Kidney (tissue), 14 donors: ENCODE measurements around the gene RIPK1. TPM values are rescaled to one million over a fixed set of nuclear protein-coding genes. Genes with fewer than 3 reads are reported as not detected.

ENCODE experiments used
- DNase-seq, 5 donors: peaks; one replicate each; pipeline ENCODE4 v3.0.0-alpha.2; 2013 to 2020
- FAIRE-seq: peaks from 2 replicates; lab custom pipeline; 2012; peaks lifted over from hg19 to GRCh38; lab: Jason Lieb, UNC
- H3K27ac ChIP-seq, 2 donors: one replicate each; pipeline ENCODE4 v1.7.0; 2013; ENCODE audit warnings: low read depth in 2 of 2, low read length in 2 of 2, inconsistent platforms in 1 of 2
- H3K27me3 ChIP-seq: one replicate; pipeline ENCODE4 v1.7.1; 2013; ENCODE audit warnings: low read length, inconsistent platforms; ENCODE audit not compliant: control insufficient read depth, insufficient read depth
- H3K36me3 ChIP-seq, 3 donors: one replicate each; pipeline versions ENCODE4 v1.7.0 to v1.7.1; 2013; ENCODE audit warnings: low read length in 3 of 3, control low read depth in 1 of 3, inconsistent platforms in 1 of 3; ENCODE audit not compliant: insufficient read depth in 3 of 3, control insufficient read depth in 2 of 3
- H3K4me1 ChIP-seq, 3 donors: one replicate each; pipeline versions ENCODE4 v1.7.0 to v1.7.1; 2013; ENCODE audit warnings: low read length in 3 of 3, inconsistent platforms in 1 of 3, low read depth in 1 of 3; ENCODE audit not compliant: control insufficient read depth in 2 of 3, insufficient read depth in 2 of 3
- H3K4me3 ChIP-seq, 3 donors: one replicate each; pipeline versions ENCODE4 v1.7.0 to v1.8.1; 2013; ENCODE audit warnings: low read length in 3 of 3, control low read depth in 1 of 3, inconsistent platforms in 1 of 3
- H3K9ac ChIP-seq, 3 donors: one replicate each; pipeline versions ENCODE4 v1.7.0 to v1.7.1; 2013; ENCODE audit warnings: low read length in 3 of 3, control low read depth in 1 of 3, inconsistent platforms in 1 of 3
- H3K9me3 ChIP-seq, 3 donors: one replicate each; pipeline versions ENCODE4 v1.7.0 to v1.7.1; 2013; ENCODE audit warnings: low read length in 3 of 3, control low read depth in 1 of 3, inconsistent platforms in 1 of 3; ENCODE audit not compliant: control insufficient read depth in 2 of 3, insufficient read depth in 1 of 3
- intact Hi-C: fragments of 100-400 bp; cut with DNase I; formaldehyde crosslinking; loops from one replicate; pipeline ENCODE4 v1.11.1; 2022
- polyA plus RNA-seq: library from polyadenylated mRNA; stranded (reverse); fragments of 350-450 nt; fragmentation: Illumina TruSeq; extraction: RNeasy Lipid Tissue Mini Kit (QIAGEN cat#74804); gene quantifications from one replicate; pipeline ENCODE4 v1.2.3, GENCODE V29; 2014; ENCODE audit warnings: low read depth, low replicate concordance; ENCODE audit not compliant: insufficient read depth
- total RNA-seq: library from RNA; stranded (reverse); fragmentation: NEBNext Ultra II Directional; extraction: Animal tissue kit (Norgen Biotek cat#: 25700); gene quantifications from one replicate; pipeline ENCODE4 v1.2.1, GENCODE V29; 2021
- TF ChIP-seq, protein P1 (sequence below): IDR thresholded peaks from 3 replicates; pipeline ENCODE4 v1.5.1; 2012; ENCODE audit warnings: mild to moderate bottlenecking, moderate library complexity, borderline replicate concordance; ENCODE audit not compliant: insufficient read depth; ENCODE audit errors: extremely low read depth
- donor health status: control.
- donor health status: control.
- donor health status: control.
- donor health status: control.
- donor health status: control.
- donor health status: DM: yes; HTN: yes; CAD: no.
- donor health status: Normal renal cell carcinoma (clear cell type).

RIPK1 gene
- total and polyA plus RNA-seq, 2 donors from 2014 or later: 14.7 to 30.4 TPM

DNA sequence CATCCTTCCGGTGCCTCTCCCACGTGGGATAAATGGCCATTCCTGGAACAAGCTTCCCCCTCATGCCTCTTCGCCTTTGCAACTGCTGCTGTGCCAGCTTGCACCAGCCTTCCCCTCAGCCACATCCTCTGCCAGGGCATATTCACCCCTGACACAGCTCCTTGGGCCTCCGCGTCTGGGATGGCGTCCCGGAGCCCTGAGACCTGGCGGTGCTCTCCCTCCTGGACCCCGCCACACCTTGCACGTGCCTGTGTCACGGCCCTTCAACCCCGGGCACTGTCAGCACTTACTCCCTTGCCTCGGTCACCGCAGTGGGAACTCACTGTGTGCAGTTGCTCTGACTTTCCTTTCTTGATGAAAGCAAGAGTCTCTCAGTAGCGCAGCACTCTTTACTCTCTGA, 63.4 kb downstream of the RIPK1 start:
- Histone ChIP-seq H3K9ac (no peak overlapping the region), H3K27ac (no peak overlapping the region), H3K4me3 (no peak overlapping the region), H3K4me1 (peaks cover 0 to 5% (median 0%) of the 10 kb centered on the region in 3 donors), H3K36me3 (peaks cover 3 to 30% (median 11%) of the 10 kb centered on the region in 3 donors), H3K27me3 (no peaks in the 10 kb centered on the region), H3K9me3 (no peaks in the 10 kb centered on the region)
- TF ChIP-seq, protein P1, sequence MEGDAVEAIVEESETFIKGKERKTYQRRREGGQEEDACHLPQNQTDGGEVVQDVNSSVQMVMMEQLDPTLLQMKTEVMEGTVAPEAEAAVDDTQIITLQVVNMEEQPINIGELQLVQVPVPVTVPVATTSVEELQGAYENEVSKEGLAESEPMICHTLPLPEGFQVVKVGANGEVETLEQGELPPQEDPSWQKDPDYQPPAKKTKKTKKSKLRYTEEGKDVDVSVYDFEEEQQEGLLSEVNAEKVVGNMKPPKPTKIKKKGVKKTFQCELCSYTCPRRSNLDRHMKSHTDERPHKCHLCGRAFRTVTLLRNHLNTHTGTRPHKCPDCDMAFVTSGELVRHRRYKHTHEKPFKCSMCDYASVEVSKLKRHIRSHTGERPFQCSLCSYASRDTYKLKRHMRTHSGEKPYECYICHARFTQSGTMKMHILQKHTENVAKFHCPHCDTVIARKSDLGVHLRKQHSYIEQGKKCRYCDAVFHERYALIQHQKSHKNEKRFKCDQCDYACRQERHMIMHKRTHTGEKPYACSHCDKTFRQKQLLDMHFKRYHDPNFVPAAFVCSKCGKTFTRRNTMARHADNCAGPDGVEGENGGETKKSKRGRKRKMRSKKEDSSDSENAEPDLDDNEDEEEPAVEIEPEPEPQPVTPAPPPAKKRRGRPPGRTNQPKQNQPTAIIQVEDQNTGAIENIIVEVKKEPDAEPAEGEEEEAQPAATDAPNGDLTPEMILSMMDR: no peak
- intact Hi-C loops: no loop called here
- DNase-seq: peak in 1 of 5 donors; percentile 66
- FAIRE-seq: no peak

GRCh38 chr6:3133515-3133914, 65.2 kb downstream of the RIPK1 start:
- DNase-seq (peak in 3 of 5 donors; percentile 28 to 55 (median 33)), FAIRE-seq (no peak)
- H3K9me3 ChIP-seq: no peaks in the 10 kb centered on the region

DNA sequence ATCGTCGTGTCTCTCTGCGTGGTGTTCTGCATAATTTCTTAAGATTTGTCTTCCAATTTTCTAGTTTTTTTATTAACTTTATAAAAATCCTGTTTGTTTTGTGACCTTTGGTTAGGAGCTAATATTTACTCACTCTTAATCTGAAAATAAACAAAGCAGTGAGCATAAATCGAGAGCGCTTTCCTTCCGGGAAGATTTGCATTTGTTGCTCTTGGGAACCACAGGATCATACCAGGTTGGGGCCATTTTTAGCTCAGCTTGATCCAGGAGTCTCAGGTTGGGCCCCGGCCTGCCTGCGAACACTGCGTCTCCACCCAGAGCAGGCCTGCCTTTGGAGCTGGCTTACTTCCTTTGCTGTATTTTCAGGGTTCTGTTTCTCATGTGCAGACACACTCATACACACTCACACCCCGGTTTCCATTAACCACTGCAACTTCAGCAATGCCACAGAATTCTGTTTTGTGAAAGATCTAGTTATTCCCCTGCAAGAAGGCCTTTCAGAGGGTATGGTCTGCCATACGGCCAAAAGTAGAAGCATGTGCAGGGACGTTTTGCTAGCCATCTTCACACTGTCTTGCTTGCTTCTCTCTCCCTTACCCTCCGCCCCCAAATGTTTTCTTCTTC, 67.5 kb downstream of the RIPK1 start:
- H3K27ac ChIP-seq: no peak overlapping the region

More at GRCh38 chr6:3133515-3133914, 65.2 kb downstream of the RIPK1 start:
- Histone ChIP-seq H3K4me1 (peaks cover 0 to 9% (median under 1%) of the 10 kb centered on the region in 3 donors), H3K4me3 (no peak overlapping the region), H3K9ac (no peak overlapping the region), H3K36me3 (peaks cover 1 to 40% (median 15%) of the 10 kb centered on the region in 3 donors), H3K27me3 (no peaks in the 10 kb centered on the region), H3K27ac (peak overlapping the region in 1 of 2 donors; percentile 34)
- TF ChIP-seq, protein P1: no peak
- intact Hi-C loops: no loop called here

More for the DNA sequence above, 67.5 kb downstream of the RIPK1 start:
- Histone ChIP-seq H3K27me3 (no peaks in the 10 kb centered on the region), H3K4me3 (no peak overlapping the region), H3K9me3 (no peaks in the 10 kb centered on the region), H3K9ac (no peak overlapping the region), H3K4me1 (peaks cover 5 to 18% (median 11%) of the 10 kb centered on the region in 3 donors), H3K36me3 (peaks cover 0 to 34% (median 13%) of the 10 kb centered on the region in 3 donors)
- no peak for FAIRE-seq
- intact Hi-C loops: no loop called here
- TF ChIP-seq, protein P1: no peak
- no peak for DNase-seq
